Endothelial cell of umbilical vein (primary cell): ENCODE data around the gene ZBTB12. TPM values are rescaled to one million over a fixed set of nuclear protein-coding genes. Genes with fewer than 3 reads are reported as not detected.
A peak's percentile ranks its signal among the peaks of the same experiment; 100 is the strongest.

Experiments used
- Bru-seq: library from RNA; stranded (reverse); fragments of 400-500 nt; gene quantifications from one replicate; lab custom pipeline; 2021; lab: Mats Ljungman, UMichigan
- BruChase-seq, 2 experiments: library from RNA; stranded (reverse); fragments of 400-500 nt; gene quantifications; one replicate each; lab custom pipeline; 2021; lab: Mats Ljungman, UMichigan
- BruUV-seq: library from RNA; stranded (reverse); fragments of 400-500 nt; replicated peaks from 2 replicates; lab custom pipeline; 2021; lab: Mats Ljungman, UMichigan
- CTCF ChIA-PET: fragments of 300-600, 350-600 bp; sonication (Branson Sonifier 250); formaldehyde crosslinking; loops from one replicate; lab custom pipeline; 2021; ENCODE audit warnings: antibody characterized with exemption, inconsistent platforms; lab: Charles Lee
- POLR2A ChIA-PET: fragments of 300-600, 350-600 bp; sonication (Branson Sonifier 250); formaldehyde crosslinking; loops from one replicate; lab custom pipeline; 2021; ENCODE audit warnings: antibody characterized with exemption, inconsistent platforms; lab: Charles Lee
- DNase-seq: peaks from one replicate; pipeline ENCODE4 v3.0.0-alpha.2; 2011; ENCODE audit warnings: low read depth, low spot score
- FAIRE-seq: peaks from 2 replicates; lab custom pipeline; 2011; peaks lifted over from hg19 to GRCh38; lab: Jason Lieb, UNC
- H2AFZ ChIP-seq: 2 replicates; pipeline ENCODE4 v1.6.0; 2012; ENCODE audit warnings: low read depth, low read length, control low read depth, inconsistent platforms
- H3K27ac ChIP-seq: 2 replicates; pipeline ENCODE4 v1.5.1; 2011; ENCODE audit warnings: low read depth, mild to moderate bottlenecking, control low read depth, low read length, moderate library complexity; ENCODE audit not compliant: insufficient read depth
- H3K27me3 ChIP-seq, 2 experiments: 2 replicates each; pipeline versions ENCODE4 v1.6.0 to v1.6.1; 2011; ENCODE audit warnings: low read length in 2 of 2, mixed read lengths in 1 of 2; ENCODE audit not compliant: control insufficient read depth in 2 of 2, insufficient read depth in 2 of 2
- H3K36me3 ChIP-seq, 2 experiments: 2 replicates in 1 of 2; 3 replicates in 1 of 2; pipeline ENCODE4 v1.5.1; 2011; ENCODE audit warnings: low read length in 2 of 2, mild to moderate bottlenecking in 1 of 2, moderate library complexity in 1 of 2; ENCODE audit not compliant: control insufficient read depth in 2 of 2, insufficient read depth in 2 of 2; ENCODE audit errors: extremely low read depth in 1 of 2
- H3K4me1 ChIP-seq: 3 replicates; pipeline ENCODE4 v1.5.1; 2011; ENCODE audit warnings: mild to moderate bottlenecking, low read length; ENCODE audit not compliant: control insufficient read depth, insufficient read depth; ENCODE audit errors: extremely low read depth
- H3K4me2 ChIP-seq: 2 replicates; pipeline ENCODE4 v1.6.1; 2011; ENCODE audit warnings: low read length, control low read depth, mixed read lengths; ENCODE audit not compliant: insufficient read depth
- H3K4me3 ChIP-seq, 3 experiments: fragments of 200-600 bp in 1 of 3; sonication (generic), shearing (Covaris generic) in 1 of 3; replicated peaks in 1 of 3; 2 replicates each; pipeline ENCODE4 v1.5.1; 2011 to 2016; ENCODE audit warnings: control low read depth in 3 of 3, low read length in 3 of 3, mild to moderate bottlenecking in 2 of 3, inconsistent platforms in 1 of 3, low read depth in 1 of 3, moderate library complexity in 1 of 3; ENCODE audit not compliant: insufficient read depth in 1 of 3
- H3K79me2 ChIP-seq: 2 replicates; pipeline ENCODE4 v1.6.0; 2012; ENCODE audit warnings: low read length, inconsistent platforms; ENCODE audit not compliant: control insufficient read depth, insufficient read depth
- H3K9ac ChIP-seq: replicated peaks from 2 replicates; pipeline ENCODE3; 2011; ENCODE audit warnings: low read length, control low read depth; ENCODE audit not compliant: insufficient read depth; ENCODE audit errors: extremely low read depth
- H3K9me1 ChIP-seq: replicated peaks from 3 replicates; pipeline ENCODE4 v1.6.0; 2011; ENCODE audit warnings: mild to moderate bottlenecking, low read length; ENCODE audit not compliant: control insufficient read depth, insufficient read depth; ENCODE audit errors: extremely low read depth
- H3K9me3 ChIP-seq: replicated peaks from 2 replicates; pipeline ENCODE4 v1.5.1; 2012; ENCODE audit warnings: low read length, inconsistent platforms; ENCODE audit not compliant: control insufficient read depth, insufficient read depth
- H4K20me1 ChIP-seq: replicated peaks from 2 replicates; pipeline ENCODE3; 2011; ENCODE audit warnings: mild to moderate bottlenecking, low read length; ENCODE audit not compliant: control insufficient read depth, insufficient read depth; ENCODE audit errors: extremely low read depth
- FOS ChIP-seq: IDR thresholded peaks from 2 replicates; pipeline ENCODE4 v1.6.1; 2011; ENCODE audit warnings: mild to moderate bottlenecking, low read length, moderate library complexity, borderline replicate concordance; ENCODE audit not compliant: insufficient read depth
- POLR2A ChIP-seq: IDR thresholded peaks from 2 replicates; pipeline ENCODE4 v1.6.1; 2012; ENCODE audit warnings: low read depth, mild to moderate bottlenecking, control low read depth, low read length
- POLR2AphosphoS5 ChIP-seq: IDR thresholded peaks from 2 replicates; pipeline ENCODE4 v1.6.1; 2012; ENCODE audit warnings: low read depth, mild to moderate bottlenecking, control low read depth, low read length, moderate library complexity; ENCODE audit not compliant: insufficient read depth
- dilution Hi-C: fragments of 300-500 bp; cut with MboI; formaldehyde crosslinking; loops from one replicate; pipeline ENCODE4 v1.15.0; 2019; ENCODE audit warnings: low sequenced_read_pairs; ENCODE audit not compliant: extremely low pct_ligation_motif_present
- intact Hi-C: fragments of 100-400 bp; cut with micrococcal nuclease; formaldehyde crosslinking; loops from one replicate; pipeline ENCODE4 v1.10.0; 2022
- long read RNA-seq: library from polyadenylated mRNA; stranded (forward); transcript quantifications from one replicate; pipeline ENCODE4 v2.0.0, GENCODE V29; 2021
- polyA minus RNA-seq, 3 experiments: library from RNA; depleted of rRNA, polyadenylated mRNA; stranded (reverse); fragments of >200 nt; gene quantifications; 1 replicate in 1 of 3; 2 replicates in 2 of 3; pipeline ENCODE4 v1.2.3, GENCODE V29; 2011
- polyA plus RNA-seq, 4 experiments: library from polyadenylated mRNA; depleted of rRNA in 3 of 4; stranded (reverse) in 3 of 4; unstranded in 1 of 4; fragments of >200 nt; gene quantifications; 2 replicates each; pipeline versions ENCODE4 v1.2.1 to v1.2.3, GENCODE V29; 2011 to 2012; ENCODE audit warnings: missing spikeins in 1 of 4
- total RNA-seq: library from RNA; stranded (reverse); gene quantifications from 2 replicates; pipeline ENCODE4 v1.2.3, GENCODE V29; 2021

ZBTB12 gene, protein sequence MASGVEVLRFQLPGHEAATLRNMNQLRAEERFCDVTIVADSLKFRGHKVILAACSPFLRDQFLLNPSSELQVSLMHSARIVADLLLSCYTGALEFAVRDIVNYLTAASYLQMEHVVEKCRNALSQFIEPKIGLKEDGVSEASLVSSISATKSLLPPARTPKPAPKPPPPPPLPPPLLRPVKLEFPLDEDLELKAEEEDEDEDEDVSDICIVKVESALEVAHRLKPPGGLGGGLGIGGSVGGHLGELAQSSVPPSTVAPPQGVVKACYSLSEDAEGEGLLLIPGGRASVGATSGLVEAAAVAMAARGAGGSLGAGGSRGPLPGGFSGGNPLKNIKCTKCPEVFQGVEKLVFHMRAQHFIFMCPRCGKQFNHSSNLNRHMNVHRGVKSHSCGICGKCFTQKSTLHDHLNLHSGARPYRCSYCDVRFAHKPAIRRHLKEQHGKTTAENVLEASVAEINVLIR
- total RNA-seq, result 3.5 and 4.9 TPM in 2 replicates
- 2.8 and 2.9 TPM in 2 replicates for polyA plus RNA-seq
- 2.3 and 2.7 TPM in 2 replicates for polyA plus RNA-seq (2011; cell fraction: cytosol; rRNA removed)
- 1.6 and 1.7 TPM in 2 replicates for polyA plus RNA-seq (2011; cell fraction: nucleus; rRNA removed)
- 2.0 and 2.6 TPM in 2 replicates for polyA plus RNA-seq (2012)
- 2.2 and 2.5 TPM in 2 replicates for polyA minus RNA-seq
- 9.1 TPM for polyA minus RNA-seq (2011; cell fraction: cytosol; rRNA and poly(A)+ RNA removed)
- 1.2 and 1.4 TPM in 2 replicates for polyA minus RNA-seq (2011; cell fraction: nucleus; rRNA and poly(A)+ RNA removed)
- percentile 43 among the genes with signal in this experiment for Bru-seq, nascent RNA
- BruChase-seq, experiment 1, labeled RNA remaining after a 6-hour chase, result percentile 56 among the genes with signal in this experiment
- BruChase-seq, experiment 2, labeled RNA remaining after a 2-hour chase, result percentile 42 among the genes with signal in this experiment
- long read RNA-seq, result 0 reads

DNA sequence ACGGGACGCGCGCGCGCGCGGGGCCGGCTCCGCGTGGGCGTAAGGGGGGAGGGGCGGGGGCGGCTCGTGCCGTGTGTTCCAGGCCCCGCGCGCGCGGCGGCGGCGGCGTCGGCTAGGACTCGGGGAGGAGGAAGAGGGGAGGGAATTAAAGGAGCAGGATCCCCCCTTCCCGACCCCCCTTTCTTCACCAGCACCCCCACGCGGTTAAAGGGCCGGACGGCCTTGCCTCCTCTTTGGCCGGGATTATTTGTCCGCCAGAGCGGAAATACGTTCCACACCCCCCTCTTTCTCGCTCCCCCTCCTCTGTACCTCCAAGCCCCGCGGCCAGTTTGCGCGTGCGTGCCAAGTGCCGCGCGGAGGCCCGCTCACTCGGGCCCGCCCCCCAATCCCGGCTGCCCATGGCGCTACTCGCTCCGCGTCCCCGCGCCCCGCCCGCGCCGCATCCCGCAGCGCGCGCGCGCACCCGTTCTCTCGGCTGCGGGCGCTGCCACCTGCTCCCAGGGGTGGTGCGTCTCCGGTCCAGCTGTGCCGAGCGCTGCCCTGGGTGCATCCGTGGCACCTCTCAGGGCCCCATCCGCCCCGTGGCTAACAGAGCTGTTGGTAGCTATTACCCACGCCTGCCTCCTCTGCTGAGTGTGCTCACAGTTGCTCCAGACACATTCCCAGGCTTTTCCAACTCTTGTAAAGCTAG lies at the start of gene ZBTB12:
Gene ZBTB12, minus strand, starts transcription at position 134 of the 691 bp plus-strand sequence. CDS start 781 bp downstream, outside the sequence.
- dilution Hi-C loops, result no loop called here
- no peak for TF ChIP-seq FOS
- TF ChIP-seq POLR2A, result peak; percentile 56
- TF ChIP-seq POLR2AphosphoS5, result peak; percentile 75
- ChIA-PET POLR2A (interaction anchor here (0.6 kb wide), 2 partner anchors 14 to 968 kb away, joined by 3 to 6 read pairs; no protein-coding TSS in a partner anchor), CTCF (interaction anchor here (1.0 to 2.8 kb wide), 2 partner anchors 43 to 50 kb away, joined by 3 to 27 read pairs; partner anchors contain the start of gene CFB)
- peaks cover 5 to 12% of the 10 kb centered on the region in 2 experiments for H3K27me3 ChIP-seq
- peak within 1 kb of the TSS; percentile 38 for H3K4me2 ChIP-seq
- intact Hi-C loops, result loop anchor here (1.0 to 2.0 kb wide), 2 partner anchors 39 to 51 kb away; no protein-coding TSS in a partner anchor
- no TSS peak for BruUV-seq
- no peaks in the 10 kb centered on the region for H3K36me3 ChIP-seq
- peak within 1 kb of the TSS; percentile 58 for H3K9ac ChIP-seq
- no peaks in the 10 kb centered on the region for H3K9me3 ChIP-seq
- H3K9me1 ChIP-seq, result no peaks in the 10 kb centered on the region
- DNase-seq (peak; percentile 95), FAIRE-seq (peak; percentile 83)
- H3K4me1 ChIP-seq, result peaks cover 9% of the 10 kb centered on the region
- no peak within 1 kb of the TSS for H3K27ac ChIP-seq
- H3K79me2 ChIP-seq, result no peaks in the 10 kb centered on the region
- no peaks in the 10 kb centered on the region for H4K20me1 ChIP-seq
- peak within 1 kb of the TSS; percentile 18 to 77 (median 45) for H3K4me3 ChIP-seq
- peak within 1 kb of the TSS; percentile 65 for H2AFZ ChIP-seq
